Keratinocyte (primary cell): Measurements from ENCODE around the gene FBLN1. TPM values are rescaled to one million over a fixed set of nuclear protein-coding genes. Genes with fewer than 3 reads are reported as not detected.

Experiments
- DNase-seq: peaks from one replicate; pipeline ENCODE4 v3.0.0-alpha.2; 2011; ENCODE audit warnings: low read depth, missing footprints, low spot score
- FAIRE-seq: peaks from 2 replicates; lab custom pipeline; 2011; peaks lifted over from hg19 to GRCh38; lab: Jason Lieb, UNC
- H2AFZ ChIP-seq: 2 replicates; pipeline ENCODE4 v1.6.0; 2012; ENCODE audit warnings: low read length, control low read depth, inconsistent platforms; ENCODE audit not compliant: control insufficient read depth
- H3K27ac ChIP-seq: 2 replicates; pipeline ENCODE4 v1.5.1; 2011; ENCODE audit warnings: low read length; ENCODE audit not compliant: control insufficient read depth, insufficient read depth
- H3K27me3 ChIP-seq: 3 replicates; pipeline ENCODE4 v1.6.0; 2011; ENCODE audit warnings: low read length; ENCODE audit not compliant: control insufficient read depth, insufficient read depth; ENCODE audit errors: extremely low read depth
- H3K36me3 ChIP-seq, 2 experiments: 2 replicates in 1 of 2; 3 replicates in 1 of 2; pipeline ENCODE4 v1.5.1; 2011; ENCODE audit warnings: low read length in 2 of 2, mild to moderate bottlenecking in 1 of 2; ENCODE audit not compliant: control insufficient read depth in 2 of 2, insufficient read depth in 2 of 2; ENCODE audit errors: extremely low read depth in 1 of 2
- H3K4me1 ChIP-seq: 3 replicates; pipeline ENCODE4 v1.5.1; 2011; ENCODE audit warnings: low read length; ENCODE audit not compliant: control insufficient read depth, insufficient read depth; ENCODE audit errors: extremely low read depth
- H3K4me2 ChIP-seq: 3 replicates; pipeline ENCODE4 v1.6.0; 2011; ENCODE audit warnings: low read depth, low read length; ENCODE audit not compliant: control insufficient read depth, insufficient read depth; ENCODE audit errors: extremely low read depth
- H3K4me3 ChIP-seq, 3 experiments: fragments of 200-600 bp in 1 of 3; sonication (generic) in 1 of 3; 2 replicates in 2 of 3; 3 replicates in 1 of 3; pipeline ENCODE4 v1.5.1; 2011 to 2016; ENCODE audit warnings: low read length in 3 of 3, mild to moderate bottlenecking in 3 of 3, control low read depth in 2 of 3, inconsistent platforms in 1 of 3, low read depth in 1 of 3, mixed read lengths in 1 of 3, mixed run types in 1 of 3, moderate library complexity in 1 of 3; ENCODE audit not compliant: control insufficient read depth in 2 of 3, insufficient read depth in 2 of 3; ENCODE audit errors: extremely low read depth in 1 of 3
- H3K79me2 ChIP-seq: 2 replicates; pipeline ENCODE4 v1.6.0; 2012; ENCODE audit warnings: low read length; ENCODE audit not compliant: control insufficient read depth, insufficient read depth
- H3K9ac ChIP-seq: 3 replicates; pipeline ENCODE4 v1.6.0; 2011; ENCODE audit warnings: low read length; ENCODE audit not compliant: control insufficient read depth, insufficient read depth; ENCODE audit errors: extremely low read depth
- H3K9me1 ChIP-seq: 3 replicates; pipeline ENCODE4 v1.6.0; 2011; ENCODE audit warnings: low read length; ENCODE audit not compliant: control insufficient read depth, insufficient read depth; ENCODE audit errors: extremely low read depth
- H3K9me3 ChIP-seq: 2 replicates; pipeline ENCODE4 v1.5.1; 2012; ENCODE audit warnings: low read depth, low read length; ENCODE audit not compliant: control insufficient read depth
- H4K20me1 ChIP-seq: 3 replicates; pipeline ENCODE4 v1.6.0; 2011; ENCODE audit warnings: low read length; ENCODE audit not compliant: control insufficient read depth, insufficient read depth; ENCODE audit errors: extremely low read depth
- CTCF ChIP-seq, 3 experiments: IDR thresholded peaks in 1 of 3; conservative IDR thresholded peaks in 1 of 3; optimal IDR thresholded peaks in 1 of 3; 2 replicates in 2 of 3; 3 replicates in 1 of 3; pipeline versions ENCODE3 to v1.5.1; 2011; ENCODE audit warnings: low read length in 3 of 3, mild to moderate bottlenecking in 3 of 3, moderate library complexity in 2 of 3, control low read depth in 1 of 3, inconsistent platforms in 1 of 3; ENCODE audit not compliant: insufficient read depth in 2 of 3; ENCODE audit errors: extremely low read depth in 1 of 3
- EZH2 ChIP-seq: IDR thresholded peaks from one replicate; pipeline ENCODE4 v1.6.1; 2012; ENCODE audit warnings: inconsistent platforms, mild to moderate bottlenecking, low read length, moderate library complexity
- dilution Hi-C: fragments of 300-500 bp; cut with MboI; formaldehyde crosslinking; loops from one replicate; pipeline ENCODE4 v1.7.0; 2020; ENCODE audit warnings: low sequenced_read_pairs; ENCODE audit not compliant: extremely low pct_ligation_motif_present
- polyA plus RNA-seq, 5 experiments: library from polyadenylated mRNA; depleted of rRNA in 3 of 5; stranded (reverse) in 3 of 5; stranded (forward) in 1 of 5; unstranded in 1 of 5; fragments of >200 nt; gene quantifications; 1 replicate in 1 of 5; 2 replicates in 3 of 5; 3 replicates in 1 of 5; pipeline versions ENCODE4 v1.2.1 to v1.2.3, GENCODE V29; 2011 to 2012; ENCODE audit warnings: missing spikeins in 2 of 5, low read depth in 1 of 5, low replicate concordance in 1 of 5

FBLN1 gene
- polyA plus RNA-seq, 1 donor (not counting 4 experiments of a cell fraction or from before 2014, with no cell fraction given) = 13.7 TPM

GRCh38 chr22:45550891-45551290 lies 48.2 kb downstream of the FBLN1 start:
- Histone ChIP-seq H3K27me3 (no peaks in the 10 kb centered on the region), H3K36me3 (peaks cover 0 to 4% of the 10 kb centered on the region in 2 experiments), H3K79me2 (no peaks in the 10 kb centered on the region), H3K4me1 (peaks cover 43% of the 10 kb centered on the region), H3K4me2 (no peak overlapping the region), H3K4me3 (no peak overlapping the region), H3K9me1 (no peaks in the 10 kb centered on the region), H3K27ac (no peak overlapping the region), H4K20me1 (no peaks in the 10 kb centered on the region), H3K9me3 (no peaks in the 10 kb centered on the region), H2AFZ (no peak overlapping the region), H3K9ac (no peak overlapping the region)
- DNase-seq (no peak), FAIRE-seq (no peak)
- dilution Hi-C loops = no loop called here
- no peak for TF ChIP-seq EZH2
- no peak for TF ChIP-seq CTCF (optimal IDR thresholded peaks at IDR 0.05 in 1 of 3, IDR thresholded peaks at IDR 0.05 in 1 of 3, conservative IDR thresholded peaks at IDR 0.05 in 1 of 3; ENCODE audit: extremely low read depth in 1 of 3, insufficient read depth in 2 of 3, low read length in 3 of 3)

GRCh38 chr22:45551310-45552016 lies 48.8 kb downstream of the FBLN1 start:
- dilution Hi-C loops = no loop called here
- DNase-seq = no peak
- Histone ChIP-seq H3K9me3 (no peaks in the 10 kb centered on the region), H3K27ac (no peak overlapping the region), H3K79me2 (no peaks in the 10 kb centered on the region), H3K9me1 (no peaks in the 10 kb centered on the region), H3K27me3 (no peaks in the 10 kb centered on the region), H3K4me1 (peaks cover 43% of the 10 kb centered on the region), H3K4me3 (no peak overlapping the region), H4K20me1 (no peaks in the 10 kb centered on the region), H3K9ac (no peak overlapping the region), H3K4me2 (no peak overlapping the region), H3K36me3 (peaks cover 0 to 4% of the 10 kb centered on the region in 2 experiments), H2AFZ (no peak overlapping the region)
- FAIRE-seq = peak; percentile 17
- TF ChIP-seq EZH2 (no peak), CTCF (optimal IDR thresholded peaks at IDR 0.05 in 1 of 3, IDR thresholded peaks at IDR 0.05 in 1 of 3, conservative IDR thresholded peaks at IDR 0.05 in 1 of 3; ENCODE audit: extremely low read depth in 1 of 3, insufficient read depth in 2 of 3, low read length in 3 of 3) (no peak)
